HG02970 (cell line): ENCODE data around the gene TMEM39B.

ENCODE experiments used
- ATAC-seq: cut with Tn5 transposase; IDR thresholded peaks from one replicate; pipeline ENCODE4 v1.9.1; 2021; ENCODE audit warnings: mild to moderate bottlenecking, moderate library complexity, moderate number of reproducible peaks; ENCODE audit not compliant: unreplicated experiment, low FRiP score

The TMEM39B gene

DNA sequence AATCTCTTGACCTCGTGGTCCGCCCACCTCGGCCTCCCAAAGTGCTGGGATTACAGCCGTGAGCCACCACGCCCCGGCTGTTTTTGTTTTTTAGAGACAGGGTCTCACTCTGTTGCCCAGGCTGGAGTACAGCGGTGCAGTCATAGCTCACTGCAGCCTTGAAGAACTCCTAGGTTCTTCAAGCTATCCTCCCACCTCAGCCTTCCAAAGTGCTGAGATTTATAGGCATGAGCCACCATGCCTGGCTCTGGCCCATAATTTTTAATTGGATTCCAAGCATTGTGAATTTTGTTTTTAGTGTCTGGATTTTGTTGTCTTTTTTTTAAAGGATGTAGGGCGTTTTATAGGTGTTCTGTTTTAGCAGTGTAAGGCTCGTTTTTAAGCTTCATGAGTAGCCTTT is 78.1 kb downstream of the TMEM39B start:
- ATAC-seq, result no peak

DNA sequence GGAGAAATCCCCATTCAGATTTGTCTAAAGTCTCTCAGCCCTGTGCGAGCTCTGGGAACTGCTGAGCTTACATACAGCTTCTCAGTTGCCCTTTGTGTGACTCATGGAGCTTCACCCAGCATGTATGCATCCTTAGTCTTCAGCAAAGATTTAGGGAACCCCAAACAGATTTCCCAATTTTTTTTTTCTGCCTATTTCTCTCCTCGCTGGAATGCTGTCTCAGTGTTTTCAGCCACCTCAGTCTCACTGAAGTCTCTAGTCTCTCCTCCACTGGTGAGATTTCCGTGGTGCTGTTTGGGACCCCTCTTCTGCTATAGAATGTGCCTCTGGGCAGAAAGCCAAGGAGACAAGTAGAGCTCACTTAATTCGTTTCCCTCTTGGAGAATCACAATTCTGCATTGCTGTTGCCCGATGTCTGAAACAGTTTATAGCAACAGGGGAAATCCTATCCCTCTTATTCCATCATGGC is 78.6 kb downstream of the TMEM39B start:
- no peak for ATAC-seq
